GM13977 (cell line): ENCODE measurements around the gene GRAMD1A.

Experiments used
- DNase-seq: peaks from one replicate; pipeline ENCODE4 v3.0.0; 2012; ENCODE audit warnings: low spot score
- CTCF ChIP-seq: IDR thresholded peaks from 2 replicates; pipeline ENCODE4 v1.5.1; 2012; ENCODE audit warnings: mild to moderate bottlenecking, control low read depth; ENCODE audit not compliant: insufficient read depth; ENCODE audit errors: extremely low read depth, missing control alignments
- in situ Hi-C: fragments of 300-500 bp; cut with MboI; formaldehyde crosslinking; loops from one replicate; pipeline ENCODE4 v1.12.0; 2022; ENCODE audit warnings: low sequenced_read_pairs, low pct_unique_long_range_greater_than_20kb, mixed read lengths, inconsistent platforms; ENCODE audit not compliant: unreplicated experiment

The GRAMD1A gene

GRCh38 chr19:35070471-35070870 is 70.3 kb downstream of the GRAMD1A start:
- DNase-seq, result no peak
- TF ChIP-seq CTCF, result no peak
- in situ Hi-C loops, result no loop called here

GRCh38 chr19:35073516-35073915 is 73.4 kb downstream of the GRAMD1A start:
- no peak for TF ChIP-seq CTCF

GRCh38 chr19:35073941-35074340 is 73.8 kb downstream of the GRAMD1A start:
- no peak for TF ChIP-seq CTCF
- DNase-seq, result no peak
- in situ Hi-C loops, result no loop called here

More at GRCh38 chr19:35073516-35073915, 73.4 kb downstream of the GRAMD1A start:
- no peak for DNase-seq
- in situ Hi-C loops, result no loop called here

- no peak for TF ChIP-seq CTCF
- in situ Hi-C loops, result no loop called here
- DNase-seq, result no peak
Measured at GRCh38 chr19:35074426-35075201, 74.5 kb downstream of the GRAMD1A start.

- no peak for TF ChIP-seq CTCF
- no peak for DNase-seq
- in situ Hi-C loops, result no loop called here
Measured at GRCh38 chr19:35075202-35076025, 75.3 kb downstream of the GRAMD1A start.

GRCh38 chr19:35076026-35076370 is 75.9 kb downstream of the GRAMD1A start:
- TF ChIP-seq CTCF, result no peak
- in situ Hi-C loops, result no loop called here
- no peak for DNase-seq
